Liver (tissue), 9 donors: ENCODE data around the gene SPP2. TPM values are rescaled to one million over a fixed set of nuclear protein-coding genes. Genes with fewer than 3 reads are reported as not detected.

Source experiments
- DNase-seq: peaks from one replicate; pipeline ENCODE4 v3.0.0-alpha.2; 2017; ENCODE audit warnings: low spot score
- H3K27ac ChIP-seq, 2 donors: one replicate each; pipeline ENCODE4 v1.7.0; 2013; ENCODE audit warnings: inconsistent platforms in 2 of 2, low read length in 2 of 2, control low read depth in 1 of 2, low read depth in 1 of 2, mild to moderate bottlenecking in 1 of 2
- H3K27me3 ChIP-seq, 4 donors: one replicate each; pipeline versions ENCODE4 v1.6.1 to v1.7.0; 2013; ENCODE audit warnings: low read length in 3 of 4, inconsistent platforms in 1 of 4, mild to moderate bottlenecking in 1 of 4, moderate library complexity in 1 of 4; ENCODE audit not compliant: control insufficient read depth in 4 of 4, insufficient read depth in 4 of 4
- H3K36me3 ChIP-seq, 4 donors: one replicate each; pipeline versions ENCODE4 v1.6.1 to v1.7.0; 2013; ENCODE audit warnings: low read length in 3 of 4, mild to moderate bottlenecking in 3 of 4, low read depth in 1 of 4, moderate library complexity in 1 of 4; ENCODE audit not compliant: control insufficient read depth in 4 of 4, insufficient read depth in 3 of 4
- H3K4me1 ChIP-seq, 4 donors: one replicate each; pipeline versions ENCODE4 v1.6.1 to v1.7.0; 2013; ENCODE audit warnings: low read length in 3 of 4, mild to moderate bottlenecking in 3 of 4, moderate library complexity in 1 of 4; ENCODE audit not compliant: control insufficient read depth in 4 of 4, insufficient read depth in 4 of 4
- H3K4me3 ChIP-seq, 3 donors: one replicate each; pipeline versions ENCODE4 v1.6.1 to v1.7.0; 2013; ENCODE audit warnings: low read length in 3 of 3, control low read depth in 1 of 3, low read depth in 1 of 3, mild to moderate bottlenecking in 1 of 3
- H3K9ac ChIP-seq, 2 donors: one replicate each; pipeline ENCODE4 v1.7.0; 2013; ENCODE audit warnings: low read length in 2 of 2, mild to moderate bottlenecking in 2 of 2, moderate library complexity in 2 of 2, control low read depth in 1 of 2, low read depth in 1 of 2
- H3K9me3 ChIP-seq, 4 donors: one replicate each; pipeline versions ENCODE4 v1.6.1 to v1.7.0; 2013; ENCODE audit warnings: low read length in 3 of 4; ENCODE audit not compliant: control insufficient read depth in 4 of 4
- ATF3 ChIP-seq: IDR thresholded peaks from 2 replicates; pipeline ENCODE4 v1.6.1; 2016; ENCODE audit warnings: antibody characterized with exemption
- CTCF ChIP-seq: fragments of 150-350 bp; IDR thresholded peaks from 2 replicates; pipeline ENCODE4 v1.5.1; 2017; ENCODE audit warnings: improper control_type of control experiment, low read depth, low read length; ENCODE audit not compliant: missing input control
- EGR1 ChIP-seq, 2 donors: IDR thresholded peaks; 2 replicates each; pipeline ENCODE4 v1.6.1; 2016 to 2018; ENCODE audit warnings: antibody characterized with exemption in 2 of 2, low read depth in 2 of 2
- FOXA1 ChIP-seq: IDR thresholded peaks from 2 replicates; pipeline ENCODE4 v1.6.1; 2016; ENCODE audit warnings: antibody characterized with exemption
- FOXA2 ChIP-seq: IDR thresholded peaks from 2 replicates; pipeline ENCODE4 v1.6.1; 2016; ENCODE audit warnings: antibody characterized with exemption
- GABPA ChIP-seq, 2 donors: IDR thresholded peaks in 1 of 2; conservative IDR thresholded peaks in 1 of 2; 2 replicates each; pipeline ENCODE4 v1.6.1; 2016; ENCODE audit warnings: antibody characterized with exemption in 2 of 2, mild to moderate bottlenecking in 1 of 2, moderate library complexity in 1 of 2
- HNF4A ChIP-seq, 2 donors: conservative IDR thresholded peaks; 2 replicates each; pipeline ENCODE4 v1.6.1; 2016; ENCODE audit warnings: antibody characterized with exemption in 2 of 2, mild to moderate bottlenecking in 2 of 2
- HNF4G ChIP-seq: IDR thresholded peaks from 2 replicates; pipeline ENCODE4 v1.6.1; 2016; ENCODE audit warnings: antibody characterized with exemption
- JUND ChIP-seq, 2 donors: IDR thresholded peaks; 2 replicates each; pipeline ENCODE4 v1.6.1; 2016; ENCODE audit warnings: antibody characterized with exemption in 2 of 2
- MAX ChIP-seq: IDR thresholded peaks from 2 replicates; pipeline ENCODE4 v1.6.1; 2016; ENCODE audit warnings: antibody characterized with exemption
- NR2F2 ChIP-seq: IDR thresholded peaks from 2 replicates; pipeline ENCODE4 v1.6.1; 2016; ENCODE audit warnings: antibody characterized with exemption
- RAD21 ChIP-seq, 2 donors: IDR thresholded peaks; 2 replicates each; pipeline ENCODE4 v1.6.1; 2016; ENCODE audit warnings: antibody characterized with exemption in 2 of 2, mild to moderate bottlenecking in 2 of 2
- REST ChIP-seq: IDR thresholded peaks from 2 replicates; pipeline ENCODE4 v1.6.1; 2016; ENCODE audit warnings: antibody characterized with exemption, mild to moderate bottlenecking
- RXRA ChIP-seq, 2 donors: IDR thresholded peaks; 2 replicates each; pipeline ENCODE4 v1.6.1; 2017 to 2018; ENCODE audit warnings: antibody characterized with exemption in 2 of 2, mild to moderate bottlenecking in 1 of 2
- SP1 ChIP-seq: IDR thresholded peaks from 2 replicates; pipeline ENCODE4 v1.6.1; 2018; ENCODE audit warnings: antibody characterized with exemption, mild to moderate bottlenecking
- TAF1 ChIP-seq: conservative IDR thresholded peaks from 2 replicates; pipeline ENCODE4 v1.6.1; 2016; ENCODE audit warnings: antibody characterized with exemption, mild to moderate bottlenecking
- YY1 ChIP-seq: IDR thresholded peaks from 2 replicates; pipeline ENCODE4 v1.6.1; 2016; ENCODE audit warnings: antibody characterized with exemption, mild to moderate bottlenecking
- ZBTB33 ChIP-seq: IDR thresholded peaks from 2 replicates; pipeline ENCODE4 v1.6.1; 2016; ENCODE audit warnings: antibody characterized with exemption
- WGBS: extraction: QIAGEN DNeasy Blood & Tissue Kit; methylation state at CpG from one replicate; pipeline ENCODE4 v1.1.7; 2013; 5-methylcytosine and 5-hydroxymethylcytosine counted together
- polyA plus RNA-seq, 2 donors: library from polyadenylated mRNA; stranded (reverse) in 1 of 2; unstranded in 1 of 2; fragments of 200-250 nt in 1 of 2; fragments of >200 nt in 1 of 2; fragmentation: Nextera tagmentation in 1 of 2; extraction: Ambion mirVana in 1 of 2; gene quantifications; one replicate each; pipeline versions ENCODE4 v1.2.1 to v1.2.3, GENCODE V29; 2013 to 2015
- total RNA-seq, 2 donors: library from RNA; depleted of rRNA; stranded (reverse); fragments of >200 nt; gene quantifications; one replicate each; pipeline ENCODE4 v1.2.3, GENCODE V29; 2014
- donor health status: healthy.
- donor health status: healthy.
- donor health status: healthy.
- donor health status: healthy.
- donor health status: healthy.

SPP2 gene
- total and polyA plus RNA-seq, 4 donors: 76.7 to 584 (median 147) TPM

GRCh38 chr2:234029150-234029733 lies 21.3 kb upstream of the SPP2 start:
- H3K27me3 ChIP-seq: no peaks in the 10 kb centered on the region
- no peak overlapping the region for H3K4me3 ChIP-seq
- TF ChIP-seq FOXA1 (no peak), SP1 (no peak), RAD21 (IDR thresholded peaks at IDR 0.05) (no peak), FOXA2 (no peak), ZBTB33 (no peak), NR2F2 (no peak), YY1 (no peak), HNF4G (no peak), JUND (IDR thresholded peaks at IDR 0.05) (no peak), RXRA (IDR thresholded peaks at IDR 0.05) (no peak), CTCF (no peak), HNF4A (conservative IDR thresholded peaks at IDR 0.05) (no peak)
- WGBS: 83% methylated on average over 4 of the region's 4 CpGs
- H3K9ac ChIP-seq: no peak overlapping the region
- H3K9me3 ChIP-seq: no peaks in the 10 kb centered on the region
- H3K27ac ChIP-seq: no peak overlapping the region
- DNase-seq: no peak
- H3K36me3 ChIP-seq: no peaks in the 10 kb centered on the region
- H3K4me1 ChIP-seq: peaks cover 0 to 4% (median 0%) of the 10 kb centered on the region in 4 donors

- Histone ChIP-seq H3K36me3 (no peaks in the 10 kb centered on the region), H3K27ac (no peak overlapping the region), H3K9ac (no peak overlapping the region), H3K4me3 (no peak overlapping the region), H3K9me3 (no peaks in the 10 kb centered on the region), H3K27me3 (no peaks in the 10 kb centered on the region), H3K4me1 (no peaks in the 10 kb centered on the region)
- TF ChIP-seq SP1 (no peak), HNF4G (no peak), JUND (IDR thresholded peaks at IDR 0.05) (no peak), ATF3 (no peak), FOXA1 (no peak), GABPA (IDR thresholded peaks at IDR 0.05 in 1 of 2, conservative IDR thresholded peaks at IDR 0.05 in 1 of 2) (no peak), NR2F2 (no peak), RAD21 (IDR thresholded peaks at IDR 0.05) (no peak), EGR1 (IDR thresholded peaks at IDR 0.05; ENCODE audit: low read depth in 2 of 2) (no peak), HNF4A (conservative IDR thresholded peaks at IDR 0.05) (no peak), ZBTB33 (no peak), REST (no peak), CTCF (no peak), MAX (no peak), RXRA (IDR thresholded peaks at IDR 0.05) (no peak), TAF1 (no peak), FOXA2 (no peak), YY1 (no peak)
- WGBS: 65% methylated on average over 2 of the region's 2 CpGs
- no peak for DNase-seq
These were observed 19.3 kb upstream of the SPP2 start for GRCh38 chr2:234031207-234031606.
